ENCODE measurements around the gene LPP.

Gene LPP

GRCh38 chr3:188299708-188300107 lies 145.8 kb downstream of the LPP start:
- TF ChIP-seq CTCF (IDR thresholded peaks at IDR 0.05; ENCODE audit: low read depth, low read length), result no peak
- no peaks in the 10 kb centered on the region for H3K4me1 ChIP-seq
- no peaks in the 10 kb centered on the region for H3K36me3 ChIP-seq
- H3K4me3 ChIP-seq (ENCODE audit: low read depth, low read length), result no peak overlapping the region
- no peaks in the 10 kb centered on the region for H3K27me3 ChIP-seq
- H3K9me3 ChIP-seq, result no peaks in the 10 kb centered on the region
- DNase-seq, result no peak

GRCh38 chr3:188301147-188301546 lies 147.2 kb downstream of the LPP start:
- Histone ChIP-seq H3K9me3 (no peaks in the 10 kb centered on the region), H3K4me3 (ENCODE audit: low read depth, low read length) (no peak overlapping the region), H3K4me1 (no peaks in the 10 kb centered on the region), H3K36me3 (no peaks in the 10 kb centered on the region), H3K27me3 (no peaks in the 10 kb centered on the region)
- no peak for TF ChIP-seq CTCF (IDR thresholded peaks at IDR 0.05; ENCODE audit: low read depth, low read length)
- no peak for DNase-seq

GRCh38 chr3:188303286-188303799 lies 149.4 kb downstream of the LPP start:
- no peaks in the 10 kb centered on the region for H3K9me3 ChIP-seq
- H3K4me3 ChIP-seq (ENCODE audit: low read depth, low read length), result no peak overlapping the region
- H3K27me3 ChIP-seq, result no peaks in the 10 kb centered on the region
- no peak for TF ChIP-seq CTCF (IDR thresholded peaks at IDR 0.05; ENCODE audit: low read depth, low read length)
- no peaks in the 10 kb centered on the region for H3K36me3 ChIP-seq
- H3K4me1 ChIP-seq, result no peaks in the 10 kb centered on the region
- no peak for DNase-seq

GRCh38 chr3:188303823-188304222 lies 149.9 kb downstream of the LPP start:
- Histone ChIP-seq H3K36me3 (no peaks in the 10 kb centered on the region), H3K4me1 (no peaks in the 10 kb centered on the region), H3K27me3 (no peaks in the 10 kb centered on the region), H3K4me3 (ENCODE audit: low read depth, low read length) (no peak overlapping the region), H3K9me3 (no peaks in the 10 kb centered on the region)
- no peak for TF ChIP-seq CTCF (IDR thresholded peaks at IDR 0.05; ENCODE audit: low read depth, low read length)
- no peak for DNase-seq

GRCh38 chr3:188304501-188304900 lies 150.5 kb downstream of the LPP start:
- DNase-seq, result no peak
- no peak overlapping the region for H3K4me3 ChIP-seq (ENCODE audit: low read depth, low read length)
- no peaks in the 10 kb centered on the region for H3K9me3 ChIP-seq
- no peak for TF ChIP-seq CTCF (IDR thresholded peaks at IDR 0.05; ENCODE audit: low read depth, low read length)
- no peaks in the 10 kb centered on the region for H3K4me1 ChIP-seq
- no peaks in the 10 kb centered on the region for H3K36me3 ChIP-seq
- no peaks in the 10 kb centered on the region for H3K27me3 ChIP-seq

GRCh38 chr3:188305220-188305619 lies 151.3 kb downstream of the LPP start:
- Histone ChIP-seq H3K36me3 (no peaks in the 10 kb centered on the region), H3K27me3 (no peaks in the 10 kb centered on the region), H3K4me1 (no peaks in the 10 kb centered on the region), H3K9me3 (no peaks in the 10 kb centered on the region), H3K4me3 (ENCODE audit: low read depth, low read length) (no peak overlapping the region)
- no peak for DNase-seq
- TF ChIP-seq CTCF (IDR thresholded peaks at IDR 0.05; ENCODE audit: low read depth, low read length), result no peak

All from BE2C (cell line).